GM12878 (cell line): ENCODE data around the gene CRTC1. TPM values are rescaled to one million over a fixed set of nuclear protein-coding genes. Genes with fewer than 3 reads are reported as not detected.

ENCODE experiments used
- GABPA ChIP-seq: IDR thresholded peaks from 2 replicates; pipeline ENCODE4 v1.6.1; 2014; ENCODE audit warnings: antibody characterized with exemption, low read depth, mild to moderate bottlenecking, inconsistent platforms
- NBN ChIP-seq: fragments of 450-650 bp; IDR thresholded peaks from 2 replicates; pipeline ENCODE4 v1.6.1; 2016
- PML ChIP-seq: IDR thresholded peaks from 2 replicates; pipeline ENCODE4 v1.6.1; 2012; ENCODE audit warnings: low read length, inconsistent platforms
- TCF3 ChIP-seq: IDR thresholded peaks from 2 replicates; pipeline ENCODE4 v1.6.1; 2012; ENCODE audit warnings: low read depth, mild to moderate bottlenecking, low read length, borderline replicate concordance; ENCODE audit not compliant: insufficient read depth
- polyA plus RNA-seq, 11 experiments: library from polyadenylated mRNA; depleted of rRNA in 4 of 11; unstranded in 6 of 11; stranded (reverse) in 5 of 11; fragments of >200 nt; fragmentation: Nextera tagmentation in 4 of 11; fragmentation: Illumina TruSeq in 1 of 11; extraction: Ambion mirVana in 4 of 11; extraction: Trizol in 1 of 11; gene quantifications; 1 replicate in 1 of 11; 2 replicates in 10 of 11; pipeline versions ENCODE4 v1.2.1 to v1.2.3, GENCODE V29; 2011 to 2016; ENCODE audit warnings: inconsistent platforms in 2 of 11, missing spikeins in 2 of 11, low read depth in 1 of 11
- total RNA-seq, 4 experiments: library from RNA; depleted of rRNA in 3 of 4; stranded (reverse); fragments of >200 nt in 3 of 4; fragmentation: Illumina TruSeq in 1 of 4; extraction: Trizol in 1 of 4; gene quantifications; 2 replicates each; pipeline versions ENCODE4 v1.2.1 to v1.2.3, GENCODE V29; 2013 to 2021
- TF ChIP-seq, protein P1 (sequence below): fragments of 450-650 bp; formaldehyde crosslinking; IDR thresholded peaks from 2 replicates; pipeline ENCODE4 v1.5.0; 2022; ENCODE audit warnings: mild to moderate bottlenecking, missing genetic modification characterization
- TF ChIP-seq, protein P2 (sequence below): fragments of 450-650 bp; IDR thresholded peaks from 2 replicates; pipeline ENCODE4 v1.6.1; 2016; ENCODE audit warnings: mild to moderate bottlenecking
- TF ChIP-seq, protein P3 (sequence below): fragments of 450-650 bp; IDR thresholded peaks from 2 replicates; pipeline ENCODE4 v1.6.1; 2017; ENCODE audit warnings: antibody characterized with exemption, mild to moderate bottlenecking, moderate library complexity

CRTC1 gene
- total and polyA plus RNA-seq, 10 of the 15 experiments (the other 5 are each of a cell fraction or from before 2014, with no cell fraction given) = 0.02 to 4.6 (median 1.1) TPM; not detected in 1

DNA sequence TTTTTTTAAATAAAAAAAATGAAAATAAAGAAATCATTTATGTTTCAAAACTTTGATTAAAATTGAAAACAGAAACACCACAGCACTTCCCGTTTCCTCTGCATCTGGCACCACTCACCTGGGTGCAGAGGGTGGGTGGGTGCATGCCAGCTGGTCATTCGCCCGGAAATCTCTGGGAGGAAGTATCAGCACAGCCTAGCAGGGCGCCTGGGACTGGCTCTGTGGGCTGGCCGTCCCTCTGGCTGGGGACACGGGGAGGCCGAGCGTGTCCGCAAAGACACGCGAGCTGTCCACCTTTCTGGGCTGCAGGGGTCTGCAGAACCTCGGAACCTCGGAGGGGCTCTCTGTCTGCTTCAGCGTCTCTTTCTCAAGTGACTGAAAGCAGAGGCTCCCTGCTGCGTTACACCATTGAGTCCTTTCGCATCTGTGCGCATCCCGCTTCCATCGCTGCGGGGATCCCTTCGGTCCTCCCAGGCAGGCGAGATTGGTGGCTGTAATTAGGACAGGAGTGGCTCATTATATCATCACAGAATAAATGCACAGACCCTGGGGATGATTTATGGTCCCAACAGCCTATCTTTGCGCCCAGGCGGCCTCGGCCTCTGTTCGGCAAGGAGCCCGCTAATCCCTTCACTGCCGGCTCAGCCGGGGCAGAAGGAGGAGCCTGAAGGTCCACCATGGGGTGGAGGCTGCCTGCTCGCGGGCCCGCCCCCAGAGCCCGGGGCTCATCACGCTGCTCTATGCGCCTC is 17.2 kb downstream of the CRTC1 start (continued):
- TF ChIP-seq, protein P1, sequence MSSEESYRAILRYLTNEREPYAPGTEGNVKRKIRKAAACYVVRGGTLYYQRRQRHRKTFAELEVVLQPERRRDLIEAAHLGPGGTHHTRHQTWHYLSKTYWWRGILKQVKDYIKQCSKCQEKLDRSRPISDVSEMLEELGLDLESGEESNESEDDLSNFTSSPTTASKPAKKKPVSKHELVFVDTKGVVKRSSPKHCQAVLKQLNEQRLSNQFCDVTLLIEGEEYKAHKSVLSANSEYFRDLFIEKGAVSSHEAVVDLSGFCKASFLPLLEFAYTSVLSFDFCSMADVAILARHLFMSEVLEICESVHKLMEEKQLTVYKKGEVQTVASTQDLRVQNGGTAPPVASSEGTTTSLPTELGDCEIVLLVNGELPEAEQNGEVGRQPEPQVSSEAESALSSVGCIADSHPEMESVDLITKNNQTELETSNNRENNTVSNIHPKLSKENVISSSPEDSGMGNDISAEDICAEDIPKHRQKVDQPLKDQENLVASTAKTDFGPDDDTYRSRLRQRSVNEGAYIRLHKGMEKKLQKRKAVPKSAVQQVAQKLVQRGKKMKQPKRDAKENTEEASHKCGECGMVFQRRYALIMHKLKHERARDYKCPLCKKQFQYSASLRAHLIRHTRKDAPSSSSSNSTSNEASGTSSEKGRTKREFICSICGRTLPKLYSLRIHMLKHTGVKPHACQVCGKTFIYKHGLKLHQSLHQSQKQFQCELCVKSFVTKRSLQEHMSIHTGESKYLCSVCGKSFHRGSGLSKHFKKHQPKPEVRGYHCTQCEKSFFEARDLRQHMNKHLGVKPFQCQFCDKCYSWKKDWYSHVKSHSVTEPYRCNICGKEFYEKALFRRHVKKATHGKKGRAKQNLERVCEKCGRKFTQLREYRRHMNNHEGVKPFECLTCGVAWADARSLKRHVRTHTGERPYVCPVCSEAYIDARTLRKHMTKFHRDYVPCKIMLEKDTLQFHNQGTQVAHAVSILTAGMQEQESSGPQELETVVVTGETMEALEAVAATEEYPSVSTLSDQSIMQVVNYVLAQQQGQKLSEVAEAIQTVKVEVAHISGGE = no peak
- TF ChIP-seq, protein P2, sequence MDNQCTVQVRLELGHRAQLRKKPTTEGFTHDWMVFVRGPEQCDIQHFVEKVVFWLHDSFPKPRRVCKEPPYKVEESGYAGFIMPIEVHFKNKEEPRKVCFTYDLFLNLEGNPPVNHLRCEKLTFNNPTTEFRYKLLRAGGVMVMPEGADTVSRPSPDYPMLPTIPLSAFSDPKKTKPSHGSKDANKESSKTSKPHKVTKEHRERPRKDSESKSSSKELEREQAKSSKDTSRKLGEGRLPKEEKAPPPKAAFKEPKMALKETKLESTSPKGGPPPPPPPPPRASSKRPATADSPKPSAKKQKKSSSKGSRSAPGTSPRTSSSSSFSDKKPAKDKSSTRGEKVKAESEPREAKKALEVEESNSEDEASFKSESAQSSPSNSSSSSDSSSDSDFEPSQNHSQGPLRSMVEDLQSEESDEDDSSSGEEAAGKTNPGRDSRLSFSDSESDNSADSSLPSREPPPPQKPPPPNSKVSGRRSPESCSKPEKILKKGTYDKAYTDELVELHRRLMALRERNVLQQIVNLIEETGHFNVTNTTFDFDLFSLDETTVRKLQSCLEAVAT = peak; percentile 71
- TF ChIP-seq TCF3 (peak; percentile 87), NBN (no peak), GABPA (no peak), PML (no peak)
- TF ChIP-seq, protein P3, sequence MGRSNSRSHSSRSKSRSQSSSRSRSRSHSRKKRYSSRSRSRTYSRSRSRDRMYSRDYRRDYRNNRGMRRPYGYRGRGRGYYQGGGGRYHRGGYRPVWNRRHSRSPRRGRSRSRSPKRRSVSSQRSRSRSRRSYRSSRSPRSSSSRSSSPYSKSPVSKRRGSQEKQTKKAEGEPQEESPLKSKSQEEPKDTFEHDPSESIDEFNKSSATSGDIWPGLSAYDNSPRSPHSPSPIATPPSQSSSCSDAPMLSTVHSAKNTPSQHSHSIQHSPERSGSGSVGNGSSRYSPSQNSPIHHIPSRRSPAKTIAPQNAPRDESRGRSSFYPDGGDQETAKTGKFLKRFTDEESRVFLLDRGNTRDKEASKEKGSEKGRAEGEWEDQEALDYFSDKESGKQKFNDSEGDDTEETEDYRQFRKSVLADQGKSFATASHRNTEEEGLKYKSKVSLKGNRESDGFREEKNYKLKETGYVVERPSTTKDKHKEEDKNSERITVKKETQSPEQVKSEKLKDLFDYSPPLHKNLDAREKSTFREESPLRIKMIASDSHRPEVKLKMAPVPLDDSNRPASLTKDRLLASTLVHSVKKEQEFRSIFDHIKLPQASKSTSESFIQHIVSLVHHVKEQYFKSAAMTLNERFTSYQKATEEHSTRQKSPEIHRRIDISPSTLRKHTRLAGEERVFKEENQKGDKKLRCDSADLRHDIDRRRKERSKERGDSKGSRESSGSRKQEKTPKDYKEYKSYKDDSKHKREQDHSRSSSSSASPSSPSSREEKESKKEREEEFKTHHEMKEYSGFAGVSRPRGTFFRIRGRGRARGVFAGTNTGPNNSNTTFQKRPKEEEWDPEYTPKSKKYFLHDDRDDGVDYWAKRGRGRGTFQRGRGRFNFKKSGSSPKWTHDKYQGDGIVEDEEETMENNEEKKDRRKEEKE = no peak
